Measurements from ENCODE around the gene SPECC1.

GRCh38 chr17:20279631-20280030 is 270.5 kb downstream of the SPECC1 start:
- no peak for TF ChIP-seq SUZ12 (IDR thresholded peaks at IDR 0.05)
- TF ChIP-seq FOXA1 (IDR thresholded peaks at IDR 0.05), result no peak
- no peak for TF ChIP-seq TARDBP (IDR thresholded peaks at IDR 0.05)
- TF ChIP-seq FOXK2 (IDR thresholded peaks at IDR 0.05), result no peak
- no peak for TF ChIP-seq PKNOX1 (IDR thresholded peaks at IDR 0.05)
- TF ChIP-seq SP1 (IDR thresholded peaks at IDR 0.05), result no peak
- no peak for TF ChIP-seq ELF4 (IDR thresholded peaks at IDR 0.05)
- TF ChIP-seq ARNT (IDR thresholded peaks at IDR 0.05), result no peak

Measured in HEK293T (cell line).